Astrocyte (in vitro differentiated cells and primary cell): Measurements from ENCODE around the gene PARP16. TPM values are rescaled to one million over a fixed set of nuclear protein-coding genes. Genes with fewer than 3 reads are reported as not detected.

Source experiments
- DNase-seq: peaks from one replicate; pipeline ENCODE4 v3.0.0-alpha.2; 2010; ENCODE audit warnings: low read depth
- FAIRE-seq: peaks from 2 replicates; lab custom pipeline; 2011; peaks lifted over from hg19 to GRCh38; lab: Jason Lieb, UNC
- H2AFZ ChIP-seq: 2 replicates; pipeline ENCODE4 v1.6.0; 2012; ENCODE audit warnings: low read depth, low read length, inconsistent platforms
- H3K27ac ChIP-seq: 2 replicates; pipeline ENCODE4 v1.5.1; 2011; ENCODE audit warnings: low read depth, low read length, inconsistent platforms
- H3K27me3 ChIP-seq: 2 replicates; pipeline ENCODE4 v1.6.0; 2011; ENCODE audit warnings: low read length, inconsistent platforms; ENCODE audit not compliant: insufficient read depth
- H3K36me3 ChIP-seq: 2 replicates; pipeline ENCODE4 v1.5.1; 2011; ENCODE audit warnings: low read length, inconsistent platforms; ENCODE audit not compliant: insufficient read depth
- H3K4me1 ChIP-seq: 2 replicates; pipeline ENCODE4 v1.5.1; 2011; ENCODE audit warnings: low read length, inconsistent platforms; ENCODE audit not compliant: insufficient read depth
- H3K4me2 ChIP-seq: 2 replicates; pipeline ENCODE4 v1.6.0; 2012; ENCODE audit warnings: low read length, inconsistent platforms
- H3K4me3 ChIP-seq: 2 replicates; pipeline ENCODE4 v1.5.1; 2011; ENCODE audit warnings: low read depth, mild to moderate bottlenecking, low read length, inconsistent platforms; ENCODE audit not compliant: insufficient read depth
- H3K79me2 ChIP-seq: 2 replicates; pipeline ENCODE4 v1.6.0; 2012; ENCODE audit warnings: mild to moderate bottlenecking, low read length, inconsistent platforms; ENCODE audit not compliant: insufficient read depth
- H3K9ac ChIP-seq: 2 replicates; pipeline ENCODE4 v1.6.0; 2012; ENCODE audit warnings: mild to moderate bottlenecking, low read length, inconsistent platforms
- H3K9me3 ChIP-seq: 2 replicates; pipeline ENCODE4 v1.5.1; 2012; ENCODE audit warnings: low read depth, mild to moderate bottlenecking, low read length, inconsistent platforms; ENCODE audit not compliant: insufficient read depth
- H4K20me1 ChIP-seq: 2 replicates; pipeline ENCODE4 v1.6.0; 2012; ENCODE audit warnings: low read length, inconsistent platforms; ENCODE audit not compliant: insufficient read depth
- H3K27ac Mint-ChIP-seq: one replicate; pipeline ENCODE4 v1.8.0; 2021; ENCODE audit warnings: mild to moderate bottlenecking, mixed read lengths; ENCODE audit not compliant: unreplicated experiment
- H3K27me3 Mint-ChIP-seq: one replicate; pipeline ENCODE4 v1.8.0; 2021; ENCODE audit warnings: low read depth, mixed read lengths; ENCODE audit not compliant: unreplicated experiment
- H3K36me3 Mint-ChIP-seq: one replicate; pipeline ENCODE4 v1.8.0; 2021; ENCODE audit warnings: low read depth, mixed read lengths; ENCODE audit not compliant: unreplicated experiment
- H3K4me1 Mint-ChIP-seq: one replicate; pipeline ENCODE4 v1.8.0; 2021; ENCODE audit warnings: low read depth, mixed read lengths; ENCODE audit not compliant: unreplicated experiment
- H3K4me3 Mint-ChIP-seq: one replicate; pipeline ENCODE4 v1.8.0; 2021; ENCODE audit warnings: mild to moderate bottlenecking, moderate library complexity, mixed read lengths; ENCODE audit not compliant: unreplicated experiment
- H3K9me3 Mint-ChIP-seq: one replicate; pipeline ENCODE4 v1.8.0; 2021; ENCODE audit warnings: mild to moderate bottlenecking, mixed read lengths; ENCODE audit not compliant: unreplicated experiment
- CTCF ChIP-seq: IDR thresholded peaks from 2 replicates; pipeline ENCODE4 v1.5.1; 2011; ENCODE audit warnings: low read depth, mild to moderate bottlenecking, inconsistent platforms, low read length, moderate library complexity; ENCODE audit not compliant: insufficient read depth
- EZH2 ChIP-seq: IDR thresholded peaks from 2 replicates; pipeline ENCODE4 v1.6.1; 2012; ENCODE audit warnings: mild to moderate bottlenecking, low read length, inconsistent platforms; ENCODE audit not compliant: insufficient read depth
- total RNA-seq: library from RNA; stranded (reverse); gene quantifications from 2 replicates; pipeline ENCODE4 v1.2.1, GENCODE V29; 2021

PARP16 gene
- total RNA-seq, 1 donor from 2014 or later = 2.7 TPM

GRCh38 chr15:65268411-65268810, 18.3 kb downstream of the PARP16 start:
- Mint-ChIP-seq H3K4me3 (no peak overlapping the region), H3K9me3 (no peaks in the 10 kb centered on the region), H3K4me1 (no peaks in the 10 kb centered on the region), H3K27me3 (peaks cover 3% of the 10 kb centered on the region), H3K27ac (no peak overlapping the region), H3K36me3 (no peaks in the 10 kb centered on the region)
- Histone ChIP-seq H3K27ac (no peak overlapping the region), H2AFZ (no peak overlapping the region), H3K4me1 (no peaks in the 10 kb centered on the region), H3K79me2 (no peaks in the 10 kb centered on the region), H3K36me3 (no peaks in the 10 kb centered on the region), H3K4me3 (no peak overlapping the region), H3K4me2 (no peak overlapping the region), H3K27me3 (no peaks in the 10 kb centered on the region), H4K20me1 (no peaks in the 10 kb centered on the region), H3K9me3 (no peaks in the 10 kb centered on the region), H3K9ac (no peak overlapping the region)
- FAIRE-seq (no peak), DNase-seq (no peak)
- TF ChIP-seq CTCF = no peak
- TF ChIP-seq EZH2 = no peak

DNA sequence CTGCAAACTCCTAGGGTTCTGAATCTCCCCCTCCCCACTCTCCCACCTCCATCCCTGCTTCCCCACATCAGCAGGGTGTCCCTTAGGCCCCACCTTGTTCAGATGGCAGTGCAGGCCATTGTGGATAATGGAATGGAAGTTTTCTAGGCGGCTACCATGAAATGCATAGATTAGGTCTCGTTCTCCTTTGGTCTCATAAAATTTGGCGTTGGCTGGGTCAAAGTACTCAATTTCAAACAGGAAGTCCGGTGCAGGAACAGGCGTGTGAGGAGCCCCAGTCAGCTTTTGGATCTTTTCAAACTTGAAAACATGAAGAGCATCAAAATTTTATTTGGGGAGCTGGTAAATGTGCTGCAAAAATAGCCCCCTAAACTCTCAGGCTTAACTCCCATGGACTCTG, 20.2 kb downstream of the PARP16 start:
- no peak overlapping the region for H2AFZ ChIP-seq

More for the DNA sequence above, 20.2 kb downstream of the PARP16 start:
- Histone ChIP-seq H3K4me1 (no peaks in the 10 kb centered on the region), H3K79me2 (no peaks in the 10 kb centered on the region), H3K9ac (no peak overlapping the region), H3K4me3 (no peak overlapping the region), H3K4me2 (no peak overlapping the region), H3K36me3 (no peaks in the 10 kb centered on the region), H3K27me3 (no peaks in the 10 kb centered on the region), H3K9me3 (no peaks in the 10 kb centered on the region), H4K20me1 (no peaks in the 10 kb centered on the region), H3K27ac (no peak overlapping the region)
- FAIRE-seq (no peak), DNase-seq (no peak)
- Mint-ChIP-seq H3K27ac (no peak overlapping the region), H3K9me3 (no peaks in the 10 kb centered on the region), H3K4me3 (no peak overlapping the region), H3K27me3 (peaks cover 3% of the 10 kb centered on the region), H3K4me1 (no peaks in the 10 kb centered on the region), H3K36me3 (peaks cover 2% of the 10 kb centered on the region)
- TF ChIP-seq EZH2 (no peak), CTCF (no peak)
